SK-N-SH treated with all-trans-retinoic acid at 6 μM for 48 hours (cell line): Measurements from ENCODE around the gene IVL.

ENCODE experiments used
- ATAC-seq: fragments of 200-7000 bp; cut with Tn5 transposase; 3 replicates; pipeline ENCODE4 v1.9.1; 2020; ENCODE audit warnings: mild to moderate bottlenecking, moderate library complexity
- ARNTL ChIP-seq: fragments of 450-650 bp; formaldehyde crosslinking; IDR thresholded peaks from 2 replicates; pipeline ENCODE4 v1.5.0; 2020; ENCODE audit warnings: low read depth, mild to moderate bottlenecking, moderate library complexity, borderline replicate concordance
- BACH2 ChIP-seq: fragments of 250-450 bp; sonication (Bioruptor Pico); IDR thresholded peaks from 2 replicates; pipeline ENCODE4 v1.9.0; 2021; ENCODE audit warnings: mild to moderate bottlenecking, borderline replicate concordance
- CREB5 ChIP-seq: fragments of 250-450 bp; sonication (Bioruptor Pico); IDR thresholded peaks from 2 replicates; pipeline ENCODE4 v1.5.1; 2020; ENCODE audit warnings: low read depth, mild to moderate bottlenecking, moderate library complexity
- CSDC2 ChIP-seq: fragments of 250-450 bp; sonication (Bioruptor Pico); IDR thresholded peaks from 2 replicates; pipeline ENCODE4 v1.5.0; 2020; ENCODE audit warnings: mild to moderate bottlenecking, moderate library complexity
- ESRRG ChIP-seq: fragments of 250-450 bp; sonication (Bioruptor Pico); IDR thresholded peaks from 2 replicates; pipeline ENCODE4 v1.6.1; 2021; ENCODE audit warnings: mild to moderate bottlenecking
- GLIS3 ChIP-seq: fragments of 250-450 bp; sonication (Bioruptor Pico); IDR thresholded peaks from 2 replicates; pipeline ENCODE4 v1.5.0; 2020; ENCODE audit warnings: mild to moderate bottlenecking, moderate library complexity
- ISL1 ChIP-seq: fragments of 250-450 bp; sonication (Bioruptor Pico); IDR thresholded peaks from 2 replicates; pipeline ENCODE4 v2.1.2; 2022; ENCODE audit warnings: mild to moderate bottlenecking, moderate library complexity
- OSR1 ChIP-seq: fragments of 250-450 bp; sonication (Bioruptor Pico); IDR thresholded peaks from 2 replicates; pipeline ENCODE4 v1.8.0; 2022; ENCODE audit warnings: moderate library complexity, mild to moderate bottlenecking, inconsistent platforms
- PATZ1 ChIP-seq: fragments of 250-450 bp; sonication (Bioruptor Pico); IDR thresholded peaks from 2 replicates; pipeline ENCODE4 v1.8.0; 2020; ENCODE audit warnings: mild to moderate bottlenecking, moderate library complexity, borderline replicate concordance
- POU6F1 ChIP-seq: fragments of 250-450 bp; sonication (Bioruptor Pico); IDR thresholded peaks from 2 replicates; pipeline ENCODE4 v1.8.0; 2021; ENCODE audit warnings: low read depth, mild to moderate bottlenecking, moderate library complexity, borderline replicate concordance
- PPARA ChIP-seq: fragments of 250-450 bp; sonication (Bioruptor Pico); IDR thresholded peaks from 2 replicates; pipeline ENCODE4 v1.5.0; 2020; ENCODE audit warnings: mild to moderate bottlenecking, borderline replicate concordance
- RARB ChIP-seq: fragments of 250-450 bp; sonication (Bioruptor Pico); IDR thresholded peaks from 2 replicates; pipeline ENCODE4 v1.8.0; 2021; ENCODE audit warnings: mild to moderate bottlenecking, moderate library complexity
- TCF4 ChIP-seq: fragments of 250-450 bp; sonication (Bioruptor Pico); IDR thresholded peaks from 2 replicates; pipeline ENCODE4 v1.8.0; 2021; ENCODE audit warnings: mild to moderate bottlenecking, moderate library complexity, borderline replicate concordance
- TSHZ2 ChIP-seq: fragments of 250-450 bp; sonication (Bioruptor Pico); IDR thresholded peaks from 2 replicates; pipeline ENCODE4 v1.5.0; 2020; ENCODE audit warnings: mild to moderate bottlenecking, moderate library complexity
- ZFP3 ChIP-seq: fragments of 250-450 bp; sonication (Bioruptor Pico); IDR thresholded peaks from 2 replicates; pipeline ENCODE4 v1.5.0; 2020; ENCODE audit warnings: mild to moderate bottlenecking, moderate library complexity
- ZNF565 ChIP-seq: fragments of 450-650 bp; formaldehyde crosslinking; conservative IDR thresholded peaks from 2 replicates; pipeline ENCODE4 v1.5.0; 2020; ENCODE audit warnings: low read depth, mild to moderate bottlenecking, moderate library complexity
- ZNF70 ChIP-seq: fragments of 450-650 bp; formaldehyde crosslinking; IDR thresholded peaks from 2 replicates; pipeline ENCODE4 v1.5.0; 2020; ENCODE audit warnings: mild to moderate bottlenecking, moderate library complexity

Gene IVL

GRCh38 chr1:152860129-152860528 lies 48.2 kb upstream of the IVL start:
- TF ChIP-seq TCF4 (no peak), POU6F1 (CRISPR knock-in tag) (no peak), PATZ1 (CRISPR knock-in tag) (no peak), BACH2 (CRISPR knock-in tag) (no peak), CREB5 (CRISPR knock-in tag) (no peak), RARB (CRISPR knock-in tag) (no peak), TSHZ2 (CRISPR knock-in tag) (no peak), OSR1 (CRISPR knock-in tag) (no peak)
- TF ChIP-seq, all 23 proteins: peak for 0
- ATAC-seq, result no peak

- no peak for ATAC-seq
- TF ChIP-seq PPARA (CRISPR knock-in tag) (no peak), TSHZ2 (CRISPR knock-in tag) (no peak), POU6F1 (CRISPR knock-in tag) (no peak), ARNTL (CRISPR knock-in tag) (no peak), CREB5 (CRISPR knock-in tag) (no peak)
These were observed 47.0 kb upstream of the IVL start for GRCh38 chr1:152861374-152861773.

GRCh38 chr1:152864443-152864842 lies 43.9 kb upstream of the IVL start:
- no peak for TF ChIP-seq ZNF565 (CRISPR knock-in tag)
- no peak for TF ChIP-seq ISL1
- no peak for TF ChIP-seq ESRRG (CRISPR knock-in tag)
- no peak for TF ChIP-seq CREB5 (CRISPR knock-in tag)
- TF ChIP-seq ZNF70 (CRISPR knock-in tag), result no peak
- no peak for TF ChIP-seq BACH2 (CRISPR knock-in tag)
- TF ChIP-seq ZFP3 (CRISPR knock-in tag), result no peak
- no peak for TF ChIP-seq CSDC2 (CRISPR knock-in tag)
- TF ChIP-seq GLIS3 (CRISPR knock-in tag), result no peak
- no peak for TF ChIP-seq RARB (CRISPR knock-in tag)
- no peak for ATAC-seq
